HG02981 (cell line): ENCODE measurements around the gene KIF26B.

Experiments
- ATAC-seq: cut with Tn5 transposase; IDR thresholded peaks from one replicate; pipeline ENCODE4 v1.9.1; 2021; ENCODE audit warnings: mild to moderate bottlenecking, moderate library complexity; ENCODE audit not compliant: unreplicated experiment

KIF26B gene

DNA sequence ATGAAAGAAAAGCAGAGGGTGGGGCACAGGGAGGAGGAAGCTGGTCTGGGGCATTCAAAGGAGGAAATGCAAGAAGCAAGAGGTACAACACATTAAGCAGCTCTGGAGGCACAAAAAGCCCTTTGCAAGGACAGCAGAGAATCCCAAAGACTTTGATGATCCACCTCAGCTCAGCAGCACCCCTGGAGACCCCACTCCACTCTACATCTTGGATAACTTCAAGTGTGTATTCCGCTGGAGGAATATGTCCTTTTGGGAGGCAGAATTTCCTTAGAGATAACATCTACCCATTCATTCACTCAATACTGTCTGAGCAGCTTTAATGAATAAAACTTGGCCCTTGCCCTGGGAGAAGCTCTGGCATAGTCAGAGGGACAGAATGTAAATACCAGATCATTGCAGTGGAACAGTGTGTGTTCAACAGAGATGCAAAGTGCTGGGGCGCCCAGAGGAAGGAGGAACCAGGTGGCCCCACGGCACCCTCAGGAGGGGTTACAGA is 599.7 kb downstream of the KIF26B start:
- ATAC-seq, result no peak
